ENCODE results near the gene USP3. TPM values are rescaled to one million over a fixed set of nuclear protein-coding genes. Genes with fewer than 3 reads are reported as not detected.

Gene USP3
- total and polyA plus RNA-seq, 10 donors = 29.5 to 136 (median 95.0) TPM

GRCh38 chr15:63489352-63489751 is 15.0 kb upstream of the USP3 start:
- H3K27me3 ChIP-seq (replicated peaks in 1 of 7) = no peaks in the 10 kb centered on the region
- H3K36me3 ChIP-seq = peaks cover 0 to 7% (median 0%) of the 10 kb centered on the region in 6 donors
- TF ChIP-seq, protein P1, sequence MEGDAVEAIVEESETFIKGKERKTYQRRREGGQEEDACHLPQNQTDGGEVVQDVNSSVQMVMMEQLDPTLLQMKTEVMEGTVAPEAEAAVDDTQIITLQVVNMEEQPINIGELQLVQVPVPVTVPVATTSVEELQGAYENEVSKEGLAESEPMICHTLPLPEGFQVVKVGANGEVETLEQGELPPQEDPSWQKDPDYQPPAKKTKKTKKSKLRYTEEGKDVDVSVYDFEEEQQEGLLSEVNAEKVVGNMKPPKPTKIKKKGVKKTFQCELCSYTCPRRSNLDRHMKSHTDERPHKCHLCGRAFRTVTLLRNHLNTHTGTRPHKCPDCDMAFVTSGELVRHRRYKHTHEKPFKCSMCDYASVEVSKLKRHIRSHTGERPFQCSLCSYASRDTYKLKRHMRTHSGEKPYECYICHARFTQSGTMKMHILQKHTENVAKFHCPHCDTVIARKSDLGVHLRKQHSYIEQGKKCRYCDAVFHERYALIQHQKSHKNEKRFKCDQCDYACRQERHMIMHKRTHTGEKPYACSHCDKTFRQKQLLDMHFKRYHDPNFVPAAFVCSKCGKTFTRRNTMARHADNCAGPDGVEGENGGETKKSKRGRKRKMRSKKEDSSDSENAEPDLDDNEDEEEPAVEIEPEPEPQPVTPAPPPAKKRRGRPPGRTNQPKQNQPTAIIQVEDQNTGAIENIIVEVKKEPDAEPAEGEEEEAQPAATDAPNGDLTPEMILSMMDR (IDR thresholded peaks at IDR 0.05 in 8 of 11, conservative IDR thresholded peaks at IDR 0.05 in 3 of 11) = no peak
- no peak for TF ChIP-seq POLR2A (IDR thresholded peaks at IDR 0.05)
- TF ChIP-seq POLR2AphosphoS5 (IDR thresholded peaks at IDR 0.05) = no peak
- no peak for DNase-seq
- intact Hi-C loops (cut with DNase I; ENCODE audit: low total_unique reads) = no loop called here
- peak overlapping the region in 1 of 8 donors; percentile 58 for H3K4me3 ChIP-seq
- peaks cover 20 to 100% (median 78%) of the 10 kb centered on the region in 6 donors for H3K4me1 ChIP-seq
- H3K9me3 ChIP-seq = no peaks in the 10 kb centered on the region
- whole genome bisulfite sequencing, 5 donors = 76 to 85% (median 82%) methylated on average over 5 of the region's 5 CpGs
- H3K27ac ChIP-seq = peak overlapping the region in 7 of 8 donors; percentile 73 to 100 (median 92)

DNA sequence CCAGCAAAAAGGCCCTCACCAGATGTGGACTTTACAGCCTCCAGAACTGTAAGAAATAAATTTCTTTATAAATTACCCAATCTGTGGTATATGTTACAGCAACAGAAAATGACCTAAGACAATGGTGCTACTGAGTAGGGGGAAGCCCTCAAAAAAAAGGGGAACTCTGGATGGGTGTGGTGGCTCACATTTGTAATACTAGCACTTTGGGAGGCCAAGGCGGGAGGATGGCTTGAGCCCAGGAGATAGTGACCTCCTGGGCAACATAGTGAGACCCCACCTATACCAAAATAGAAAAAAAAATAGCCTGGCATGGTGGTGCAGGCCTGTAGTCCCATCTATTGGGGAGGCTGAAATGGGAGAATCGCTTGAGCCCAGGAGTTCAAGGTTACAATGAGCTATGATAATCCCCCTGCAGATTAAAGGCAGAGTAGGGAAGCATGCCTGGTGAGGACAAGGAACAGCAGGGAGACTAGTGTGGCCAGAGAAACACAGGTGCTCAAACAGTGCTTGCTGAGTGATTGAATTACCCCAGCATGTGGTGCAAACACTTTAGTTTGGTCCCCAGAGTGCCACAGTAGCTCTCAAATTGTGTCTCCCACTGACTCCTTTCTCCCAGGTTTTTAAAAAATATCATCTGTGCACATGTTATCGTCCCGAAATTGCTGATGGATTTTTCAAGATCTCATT is 13.9 kb upstream of the USP3 start:
- WGBS, 5 donors = 74 to 85% (median 83%) methylated on average over 4 of the region's 4 CpGs
- H3K4me3 ChIP-seq = peak overlapping the region in 2 of 8 donors; percentile 7 to 58
- intact Hi-C loops (cut with DNase I; ENCODE audit: low total_unique reads) = no loop called here
- H3K27me3 ChIP-seq (replicated peaks in 1 of 7) = no peaks in the 10 kb centered on the region
- peaks cover 27 to 100% (median 79%) of the 10 kb centered on the region in 6 donors for H3K4me1 ChIP-seq
- H3K27ac ChIP-seq = peak overlapping the region; percentile 53 to 100 (median 90)
- DNase-seq = peak; percentile 76
- H3K36me3 ChIP-seq = peaks cover 0 to 7% (median 0%) of the 10 kb centered on the region in 6 donors
- H3K9me3 ChIP-seq = no peaks in the 10 kb centered on the region
- TF ChIP-seq, protein P1 (IDR thresholded peaks at IDR 0.05 in 8 of 11, conservative IDR thresholded peaks at IDR 0.05 in 3 of 11) = no peak
- TF ChIP-seq POLR2AphosphoS5 (IDR thresholded peaks at IDR 0.05) = peak in 1 of 3 donors; percentile 47

DNA sequence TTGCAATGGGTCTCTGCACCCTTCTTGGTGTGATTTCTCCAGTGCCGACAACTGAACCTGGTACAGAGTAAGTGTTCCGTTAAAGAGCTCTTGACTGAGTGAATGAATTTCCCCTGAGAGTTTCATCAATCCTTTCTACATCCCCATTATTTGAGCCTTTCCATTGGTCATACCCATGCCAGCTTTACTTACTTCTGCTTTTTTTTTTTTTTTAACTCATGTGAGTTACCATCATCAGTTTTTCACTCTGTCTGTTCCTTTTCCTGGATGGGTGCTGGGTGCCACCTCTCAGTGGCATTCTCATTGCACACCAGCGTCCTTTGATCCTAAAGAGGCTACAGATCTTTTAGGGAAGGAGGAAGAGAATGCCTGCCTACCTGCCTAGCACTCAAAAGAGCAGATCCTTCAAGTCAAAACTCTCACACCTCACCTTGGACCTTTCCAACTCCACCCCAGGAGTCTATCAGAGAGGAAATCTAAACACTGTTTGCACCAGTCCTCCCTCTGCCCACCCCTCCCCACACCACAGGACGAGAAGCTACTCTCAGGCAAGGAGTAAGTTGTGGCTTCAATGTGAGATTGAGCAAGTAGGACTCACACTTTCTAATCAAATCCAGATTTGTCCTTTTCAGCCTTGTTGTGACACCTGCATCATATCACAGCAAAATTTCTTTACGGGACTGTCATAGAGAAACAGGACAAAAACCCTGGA is 13.1 kb upstream of the USP3 start:
- H3K4me3 ChIP-seq = peak overlapping the region in 1 of 8 donors; percentile 58
- H3K27ac ChIP-seq = peak overlapping the region; percentile 53 to 100 (median 90)
- H3K4me1 ChIP-seq = peaks cover 34 to 100% (median 87%) of the 10 kb centered on the region in 6 donors
- intact Hi-C loops (cut with DNase I; ENCODE audit: low total_unique reads) = no loop called here
- TF ChIP-seq, protein P1 (IDR thresholded peaks at IDR 0.05 in 8 of 11, conservative IDR thresholded peaks at IDR 0.05 in 3 of 11) = no peak
- TF ChIP-seq POLR2A (IDR thresholded peaks at IDR 0.05) = no peak
- peak in 1 of 3 donors; percentile 63 for TF ChIP-seq POLR2AphosphoS5 (IDR thresholded peaks at IDR 0.05)
- DNase-seq = peak; percentile 76
- WGBS, 5 donors = 33 to 52% (median 42%) methylated on average over 5 of the region's 5 CpGs
- H3K36me3 ChIP-seq = peaks cover 0 to 7% (median 0%) of the 10 kb centered on the region in 6 donors
- no peaks in the 10 kb centered on the region for H3K9me3 ChIP-seq
- no peaks in the 10 kb centered on the region for H3K27me3 ChIP-seq (replicated peaks in 1 of 7)

DNA sequence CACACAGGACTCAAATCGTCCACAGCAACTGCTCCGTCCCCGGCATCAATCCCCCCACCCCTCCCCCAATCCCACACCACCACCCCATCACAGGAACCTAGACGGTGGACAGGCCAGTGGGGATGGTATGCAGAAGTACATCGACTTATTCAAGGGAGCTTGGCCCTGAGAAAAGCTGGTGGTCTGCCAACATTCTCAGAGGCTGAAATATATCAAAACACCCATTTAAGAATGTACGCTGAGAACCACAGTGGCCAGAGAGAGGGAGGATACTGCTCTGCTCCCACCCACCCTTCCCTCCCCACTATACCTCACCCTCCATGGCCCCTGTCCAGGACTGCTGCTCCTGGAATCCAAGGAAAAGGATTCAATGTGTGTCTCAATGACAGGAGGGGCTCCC is 12.4 kb upstream of the USP3 start:
- Histone ChIP-seq H3K27ac (peak overlapping the region in 7 of 8 donors; percentile 77 to 100 (median 92)), H3K27me3 (replicated peaks in 1 of 7) (no peaks in the 10 kb centered on the region), H3K4me3 (peak overlapping the region in 1 of 8 donors; percentile 58), H3K4me1 (peaks cover 41 to 100% (median 89%) of the 10 kb centered on the region in 6 donors), H3K36me3 (peaks cover 0 to 7% (median 0%) of the 10 kb centered on the region in 6 donors), H3K9me3 (no peaks in the 10 kb centered on the region)
- WGBS, 5 donors = 61 to 90% (median 82%) methylated on average over 3 to 6 of the region's 6 CpGs
- no peak for TF ChIP-seq POLR2AphosphoS5 (IDR thresholded peaks at IDR 0.05)
- no peak for TF ChIP-seq POLR2A (IDR thresholded peaks at IDR 0.05)
- TF ChIP-seq, protein P1 (IDR thresholded peaks at IDR 0.05 in 8 of 11, conservative IDR thresholded peaks at IDR 0.05 in 3 of 11) = no peak
- DNase-seq = no peak
- intact Hi-C loops (cut with DNase I; ENCODE audit: low total_unique reads) = no loop called here
